NCI-H1436 treated with DMSO at 0.1 percent for 48 hours (cell line): ENCODE results near the gene MALRD1.

Source experiments
- DNase-seq: peaks from one replicate; lab custom pipeline; 2025; lab: John Stamatoyannopoulos, UW

MALRD1 gene

DNA sequence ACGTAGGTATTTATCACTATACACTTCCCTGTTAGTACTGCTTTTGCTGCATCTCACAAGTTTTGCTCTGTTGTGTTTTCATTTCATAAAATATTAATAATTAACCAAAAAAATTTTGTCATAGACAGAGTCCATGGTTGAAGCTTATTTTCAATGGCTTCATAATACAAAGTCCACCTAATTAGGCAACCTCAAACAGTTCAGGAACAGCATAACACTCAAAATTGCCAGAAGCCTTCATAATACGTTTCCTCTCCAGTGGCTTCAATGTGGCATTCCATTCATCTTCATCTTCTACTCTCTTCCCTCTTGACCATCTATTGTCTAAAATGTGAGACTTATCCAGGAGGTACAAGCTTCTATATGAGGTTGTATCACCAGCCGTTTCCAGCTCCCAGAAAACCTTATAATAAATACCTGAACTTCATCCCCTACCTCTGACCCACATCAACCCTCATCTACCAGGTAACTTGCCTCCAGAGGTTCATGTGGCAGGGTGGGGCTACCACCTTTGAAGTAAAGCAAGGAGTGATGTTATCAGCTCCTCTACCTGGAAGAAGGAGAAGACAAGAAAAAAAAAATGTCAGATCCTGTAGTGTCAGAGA is 337.3 kb downstream of the MALRD1 start:
- DNase-seq, result no peak

DNA sequence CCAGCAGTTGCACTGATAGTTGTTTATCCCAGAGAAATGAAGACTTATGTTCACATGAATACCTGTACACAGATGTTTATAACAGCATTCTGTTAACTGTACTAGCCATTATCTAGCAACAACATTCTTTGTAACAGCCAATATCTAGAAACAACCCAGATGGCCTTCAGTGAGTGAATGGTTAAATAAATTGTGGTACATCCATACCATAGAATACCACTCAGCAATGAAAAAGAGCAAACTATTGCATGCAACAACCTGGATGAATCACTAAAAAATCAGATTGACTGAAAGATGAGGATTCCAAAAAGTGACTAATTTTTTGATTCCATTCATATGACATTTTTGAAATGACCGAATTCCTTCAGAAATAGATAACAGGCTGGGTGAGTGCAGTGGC is 360.3 kb downstream of the MALRD1 start:
- no peak for DNase-seq

DNA sequence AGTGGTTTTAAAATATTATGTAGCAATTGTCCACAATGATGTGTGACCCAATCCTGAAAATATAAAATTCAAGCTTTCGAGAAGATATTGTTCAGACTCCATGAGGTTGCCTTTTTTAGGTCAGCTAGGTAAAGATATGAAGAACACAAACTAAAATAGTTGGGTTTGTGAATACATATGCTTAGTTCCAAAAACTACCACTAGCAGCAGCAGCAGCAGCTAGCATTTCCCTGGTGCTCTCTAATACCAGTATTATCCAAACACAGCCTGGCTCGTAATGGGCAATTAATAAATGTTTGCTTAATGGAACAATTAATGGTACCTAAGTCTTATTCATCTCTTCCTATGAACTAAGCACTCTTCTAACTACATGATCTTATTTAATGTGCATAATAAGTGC is 362.5 kb downstream of the MALRD1 start:
- no peak for DNase-seq

DNA sequence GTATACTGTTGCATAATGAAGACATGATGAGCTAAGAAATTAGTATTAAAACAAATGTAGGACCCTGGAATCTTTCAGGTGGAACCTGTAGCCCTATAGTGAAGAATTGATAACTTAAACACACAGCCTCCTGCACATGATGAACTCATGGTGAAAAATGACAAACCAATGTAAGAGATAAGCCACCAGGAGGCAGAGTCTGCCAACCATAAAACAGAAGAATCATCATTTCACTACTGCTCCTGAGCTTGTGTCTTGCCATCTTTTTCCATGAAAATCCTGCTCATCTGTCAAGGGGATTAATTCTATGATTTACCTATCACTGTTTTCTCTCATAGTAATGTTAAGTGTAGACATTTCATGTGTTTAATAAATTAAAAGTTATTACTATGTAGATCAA is 363.9 kb downstream of the MALRD1 start:
- DNase-seq, result no peak

DNA sequence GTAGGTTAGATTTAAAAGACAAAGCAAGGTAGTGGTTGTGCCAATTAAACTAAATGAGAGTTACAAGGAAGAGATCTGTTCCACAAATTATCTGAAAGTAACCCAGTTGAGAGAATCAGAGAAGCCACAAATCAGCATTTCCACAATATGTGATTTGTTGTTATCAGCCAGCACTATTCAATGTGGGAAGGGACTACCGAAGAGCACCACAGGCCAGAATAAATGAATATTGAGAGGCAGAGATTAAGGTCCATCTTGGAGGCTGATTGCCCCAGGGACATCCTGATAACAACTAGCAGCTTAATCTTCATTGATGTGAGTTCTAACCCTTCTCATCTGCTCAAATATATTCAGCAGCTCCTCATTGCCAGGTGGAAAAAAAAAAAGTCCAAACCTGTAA is 367.6 kb downstream of the MALRD1 start:
- no peak for DNase-seq

GRCh38 chr10:19417740-19418139 is 369.1 kb downstream of the MALRD1 start:
- no peak for DNase-seq

DNA sequence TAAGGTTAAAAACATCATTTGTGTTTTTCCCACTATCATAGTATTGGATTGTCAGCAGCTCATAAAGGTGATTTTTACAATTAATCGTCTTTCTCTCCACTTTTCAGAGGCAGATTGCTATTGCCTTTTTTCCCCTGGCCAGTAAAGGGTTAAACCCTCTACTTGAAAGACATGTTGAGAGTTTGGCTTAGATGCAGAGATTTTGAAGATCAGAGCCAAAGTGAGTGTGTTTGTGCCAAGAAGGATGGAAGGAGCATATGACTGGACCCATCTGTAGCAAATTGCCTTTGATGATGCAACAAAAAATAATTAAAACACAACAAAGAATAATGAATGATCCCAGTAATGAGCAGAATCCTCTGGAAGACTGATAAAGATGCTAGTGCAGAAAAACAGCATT is 373.1 kb downstream of the MALRD1 start:
- no peak for DNase-seq

DNA sequence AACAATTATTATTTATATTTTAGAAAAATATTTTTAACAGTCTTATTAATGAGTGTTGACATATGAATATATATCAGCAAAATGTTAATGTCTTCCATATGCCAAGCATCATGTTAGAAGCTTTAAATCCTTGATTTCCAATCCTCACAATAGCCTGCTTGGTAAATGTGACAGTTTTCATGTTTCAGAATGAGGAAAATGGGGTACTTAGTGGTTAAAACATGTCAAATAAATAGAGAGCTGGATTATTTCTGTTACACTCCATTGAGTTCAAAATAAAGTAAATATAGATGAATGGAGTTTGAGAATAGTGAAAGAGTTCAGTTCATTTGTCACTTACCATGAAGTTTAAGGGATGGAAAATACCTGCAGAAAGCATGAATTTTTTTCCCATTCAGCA is 377.4 kb downstream of the MALRD1 start:
- DNase-seq, result no peak

DNA sequence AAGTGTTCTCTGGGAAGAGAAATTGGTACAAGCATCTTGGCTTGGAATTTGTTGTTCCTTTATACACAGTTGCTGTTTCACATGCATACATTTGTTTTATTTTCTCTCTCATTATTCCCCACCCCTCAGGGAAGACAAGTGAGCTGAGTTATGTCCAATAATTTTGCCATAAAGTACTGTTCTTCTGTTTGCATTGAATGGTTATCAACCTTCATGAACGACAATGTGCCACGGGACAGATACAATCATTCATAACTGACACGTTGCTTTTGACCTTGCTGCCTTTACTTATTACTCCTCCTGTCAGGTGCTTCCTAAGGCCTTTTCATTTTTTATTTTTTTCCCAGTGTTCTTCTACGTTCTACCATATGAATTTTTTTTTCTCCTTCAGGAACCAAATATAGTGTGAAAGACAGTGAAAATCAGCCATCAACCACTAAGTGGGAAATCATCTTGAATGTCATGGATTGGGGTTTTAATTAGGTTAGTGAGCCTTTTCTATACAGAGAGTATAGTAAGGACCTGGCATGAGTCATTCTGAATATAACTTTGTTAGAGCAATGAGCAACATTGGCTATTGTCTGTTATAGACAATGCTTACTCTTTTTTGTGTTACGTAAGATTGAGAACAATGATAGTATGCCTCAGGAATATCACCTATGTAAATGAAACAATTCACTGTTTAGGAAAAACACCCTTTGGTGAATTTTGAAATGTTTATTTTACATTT is 383.2 kb downstream of the MALRD1 start:
- DNase-seq, result no peak

DNA sequence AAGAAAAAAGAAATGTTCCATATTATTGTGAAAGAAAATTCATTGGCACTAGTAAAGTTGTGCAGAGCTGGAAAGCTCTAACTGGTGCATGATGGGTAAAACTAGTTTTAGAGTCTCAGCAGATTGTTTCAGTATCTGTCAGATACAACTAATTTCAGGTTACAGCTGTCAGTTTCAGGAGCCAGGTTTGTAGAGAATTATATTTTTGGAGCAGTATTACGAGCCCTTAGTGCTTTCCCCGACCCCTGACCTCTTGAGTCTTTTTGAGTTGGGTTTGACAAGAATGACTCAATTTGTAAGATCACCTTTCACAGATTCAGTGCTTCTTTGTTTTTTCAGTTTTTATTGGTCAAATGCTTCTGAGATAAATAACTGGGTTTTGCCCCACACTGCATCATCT is 401.3 kb downstream of the MALRD1 start:
- no peak for DNase-seq

GRCh38 chr10:19451356-19451755 is 402.8 kb downstream of the MALRD1 start:
- DNase-seq, result no peak

GRCh38 chr10:19451937-19452336 is 403.3 kb downstream of the MALRD1 start:
- DNase-seq, result no peak

GRCh38 chr10:19453967-19454366 is 405.4 kb downstream of the MALRD1 start:
- DNase-seq, result no peak

DNA sequence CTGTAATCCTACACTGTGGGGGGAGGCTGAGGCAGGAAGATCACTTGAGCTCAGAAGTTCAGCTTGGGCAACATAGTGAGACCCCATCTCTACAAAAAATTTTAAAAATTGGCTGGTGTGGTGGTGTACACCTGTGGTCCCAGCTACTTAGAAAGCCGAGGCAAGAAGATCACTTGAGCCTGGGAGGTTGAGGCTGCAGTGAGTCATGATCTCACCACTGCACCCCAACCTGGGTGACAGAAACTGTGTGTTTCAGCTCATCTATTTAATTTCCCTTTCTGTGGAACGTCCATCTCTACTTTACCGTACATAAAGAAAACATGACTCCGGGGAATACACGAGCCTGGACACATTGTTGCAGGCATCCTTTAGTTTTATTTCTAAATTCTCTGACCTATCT is 413.0 kb downstream of the MALRD1 start:
- DNase-seq, result no peak

- no peak for DNase-seq
Measured at GRCh38 chr10:19466709-19467108, 418.1 kb downstream of the MALRD1 start.

- no peak for DNase-seq
Measured at GRCh38 chr10:19468413-19468812, 419.8 kb downstream of the MALRD1 start.

- DNase-seq, result no peak
Measured at GRCh38 chr10:19469521-19469920, 420.9 kb downstream of the MALRD1 start.

- DNase-seq, result no peak
Measured at GRCh38 chr10:19479854-19480253, 431.3 kb downstream of the MALRD1 start.

- DNase-seq, result no peak
Measured at GRCh38 chr10:19480353-19480752, 431.8 kb downstream of the MALRD1 start.

- no peak for DNase-seq
Measured at GRCh38 chr10:19483421-19483820, 434.8 kb downstream of the MALRD1 start.

DNA sequence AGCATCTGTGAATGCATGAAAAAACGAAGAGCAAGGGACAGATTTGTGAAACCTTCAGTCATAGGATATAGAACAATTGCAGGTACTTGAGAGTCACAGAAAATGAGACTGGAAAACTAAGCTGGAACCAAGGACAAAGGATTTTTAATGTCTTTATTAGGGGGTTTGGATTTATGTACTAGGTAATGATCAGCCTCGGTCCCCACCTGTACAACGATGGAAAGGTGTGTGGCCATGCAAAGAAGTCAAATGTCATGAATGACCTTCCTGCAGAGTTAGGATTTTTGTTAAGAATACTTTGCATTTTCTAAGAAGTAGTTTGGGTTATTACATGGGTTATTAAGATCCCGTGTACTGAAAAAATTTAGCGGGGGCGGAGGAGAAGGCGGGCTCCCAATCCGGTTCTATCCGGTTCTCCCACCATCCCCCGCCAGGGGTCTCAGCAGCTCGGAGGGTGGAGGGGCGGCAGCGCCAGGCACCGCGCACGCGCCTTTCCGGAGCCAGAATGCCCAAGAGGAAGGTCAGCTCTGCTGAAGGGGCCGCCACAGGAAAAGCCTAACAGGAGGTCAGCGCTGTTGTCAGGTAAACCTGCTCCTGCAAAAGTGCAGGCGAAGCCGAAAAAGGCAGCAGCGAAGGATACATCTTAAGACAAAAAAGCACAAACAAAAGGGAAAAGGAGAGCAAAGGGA is 440.1 kb downstream of the MALRD1 start:
- no peak for DNase-seq

DNA sequence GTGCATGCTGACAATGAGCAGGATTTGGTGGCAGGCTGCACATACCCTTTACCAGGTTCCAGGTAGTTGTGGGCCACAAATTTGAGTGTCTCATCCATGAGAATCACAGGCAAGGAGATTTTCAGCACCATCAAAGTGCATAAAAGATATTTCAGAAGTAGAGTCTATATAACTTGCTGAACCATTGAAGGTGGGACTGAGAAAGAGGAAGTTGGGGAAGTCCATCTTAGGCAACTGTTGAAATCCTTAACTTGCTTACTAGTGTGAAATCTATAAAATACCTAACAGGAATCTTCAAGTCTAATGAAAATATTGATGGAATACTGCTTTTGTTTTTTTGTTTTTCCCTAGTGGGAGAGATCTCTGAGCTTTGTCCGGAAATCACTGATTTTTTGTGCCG is 442.6 kb downstream of the MALRD1 start:
- DNase-seq, result no peak

- DNase-seq, result no peak
Measured at GRCh38 chr10:19493917-19494316, 445.3 kb downstream of the MALRD1 start.
